Activated CD4-positive, alpha-beta T cell treated with anti-CD3 and anti-CD28 coated beads, Interleukin-2, amount 50 U/mL, for 16 hours (primary cell): ENCODE data around the gene GFOD1.
"Not testable (repeated sequence)": the region's sequence is repeated elsewhere in the genome, so short reads cannot be mapped to it uniquely, and the experiment has no call there.

Experiments used
- DNase-seq: peaks from one replicate; pipeline ENCODE4 v3.0.0-alpha.2; 2020

GFOD1 gene

DNA sequence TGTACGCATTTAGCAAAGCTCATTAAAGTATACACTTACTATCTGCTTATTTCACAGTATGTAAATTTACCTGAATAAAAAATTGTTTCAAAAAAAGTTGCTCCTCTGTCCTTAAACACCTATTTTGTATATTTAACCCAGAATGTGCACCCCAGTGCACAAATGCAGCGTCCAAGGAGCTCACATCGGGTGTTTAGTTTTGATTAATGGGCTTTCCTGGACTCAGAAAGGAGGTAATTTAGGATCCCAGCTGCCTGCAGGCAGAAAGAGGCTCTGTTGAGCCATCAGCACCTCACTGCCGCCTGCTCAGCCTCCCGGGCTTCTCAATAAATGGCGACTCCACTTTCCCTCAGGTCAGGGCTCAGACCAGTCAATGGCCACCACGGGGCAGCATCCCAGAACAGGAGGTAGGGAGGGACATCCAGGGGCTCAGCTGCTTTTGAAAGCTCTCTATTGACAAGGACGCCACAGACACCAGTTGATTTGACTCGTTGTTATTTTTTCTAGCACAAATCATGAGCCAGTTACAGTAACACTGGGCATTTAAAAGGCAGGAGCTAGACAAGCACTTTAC lies 88.9 kb downstream of the GFOD1 start:
- DNase-seq = no peak

DNA sequence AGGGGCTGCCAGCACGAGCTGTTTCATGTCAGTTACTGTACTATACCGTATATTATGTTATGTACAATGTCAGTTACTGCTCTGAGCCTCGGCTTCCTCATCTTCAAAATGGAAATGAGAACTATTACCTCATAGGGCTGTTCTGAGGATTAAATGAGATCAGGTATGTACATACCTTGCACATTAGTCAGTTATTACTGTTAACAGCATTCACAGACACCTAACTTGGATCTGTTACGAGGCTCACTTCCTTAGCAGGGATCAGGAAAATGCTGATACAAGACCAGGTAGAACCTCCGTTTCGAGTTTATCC lies 89.4 kb downstream of the GFOD1 start:
- DNase-seq = no peak

DNA sequence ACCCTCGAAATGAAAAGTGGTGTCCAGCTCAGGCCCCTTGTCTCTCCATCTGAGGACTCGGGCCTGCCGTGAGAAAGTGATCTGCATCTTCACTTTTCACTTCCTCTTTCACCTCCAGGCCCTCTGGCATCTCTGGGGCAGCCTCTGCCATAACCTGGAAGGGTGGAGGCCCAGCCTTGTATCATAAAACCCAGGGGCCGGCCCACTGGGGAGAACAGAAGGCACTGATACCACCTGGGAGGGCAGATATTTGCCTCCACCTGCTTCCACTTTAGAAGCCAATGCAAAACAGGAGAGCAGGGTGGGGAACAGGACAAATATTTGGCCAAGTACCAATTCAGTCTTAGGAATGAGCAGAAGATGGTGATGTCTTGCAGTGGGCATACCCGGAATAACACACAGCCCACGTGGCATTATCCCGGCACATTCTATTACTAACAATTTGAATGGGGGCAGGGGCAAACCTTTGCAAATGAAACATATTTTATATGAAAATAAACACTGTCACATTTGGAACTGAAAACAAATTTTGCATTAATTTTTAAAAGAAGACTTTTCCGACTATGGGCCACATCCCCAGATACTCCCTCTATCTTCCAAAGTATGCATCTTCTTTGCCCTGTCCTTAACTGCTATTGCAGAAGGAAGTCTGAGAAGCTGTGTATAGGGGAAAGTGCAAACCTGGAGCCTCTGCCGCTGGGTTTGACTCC lies 89.9 kb downstream of the GFOD1 start:
- DNase-seq = no peak

DNA sequence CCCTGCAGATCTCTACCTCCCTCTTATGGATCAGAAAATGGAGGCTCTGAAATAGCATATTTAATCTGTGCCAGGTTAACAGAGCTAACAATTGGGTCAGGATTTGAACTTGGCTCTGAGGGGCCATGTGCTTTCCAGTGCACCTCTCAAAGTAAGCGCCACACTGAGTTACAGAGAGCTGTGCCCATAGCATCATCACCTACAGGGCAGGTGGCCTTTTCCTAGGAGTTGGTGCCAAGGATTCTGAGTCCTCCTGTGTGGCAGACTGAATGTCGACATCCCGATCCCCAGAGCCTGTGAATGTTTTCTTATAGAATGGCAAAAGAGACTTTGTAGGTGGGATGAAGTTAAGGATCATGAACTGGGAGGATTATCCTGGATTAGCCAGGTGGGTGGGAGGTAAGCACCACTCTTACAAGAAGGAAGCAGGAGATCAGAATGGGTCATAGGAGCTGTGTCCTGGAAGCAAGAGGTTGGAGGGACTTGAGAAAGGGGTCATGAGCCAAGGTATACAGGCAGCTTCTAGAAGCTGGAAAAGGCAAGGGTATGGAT lies 91.1 kb downstream of the GFOD1 start:
- DNase-seq = no peak

DNA sequence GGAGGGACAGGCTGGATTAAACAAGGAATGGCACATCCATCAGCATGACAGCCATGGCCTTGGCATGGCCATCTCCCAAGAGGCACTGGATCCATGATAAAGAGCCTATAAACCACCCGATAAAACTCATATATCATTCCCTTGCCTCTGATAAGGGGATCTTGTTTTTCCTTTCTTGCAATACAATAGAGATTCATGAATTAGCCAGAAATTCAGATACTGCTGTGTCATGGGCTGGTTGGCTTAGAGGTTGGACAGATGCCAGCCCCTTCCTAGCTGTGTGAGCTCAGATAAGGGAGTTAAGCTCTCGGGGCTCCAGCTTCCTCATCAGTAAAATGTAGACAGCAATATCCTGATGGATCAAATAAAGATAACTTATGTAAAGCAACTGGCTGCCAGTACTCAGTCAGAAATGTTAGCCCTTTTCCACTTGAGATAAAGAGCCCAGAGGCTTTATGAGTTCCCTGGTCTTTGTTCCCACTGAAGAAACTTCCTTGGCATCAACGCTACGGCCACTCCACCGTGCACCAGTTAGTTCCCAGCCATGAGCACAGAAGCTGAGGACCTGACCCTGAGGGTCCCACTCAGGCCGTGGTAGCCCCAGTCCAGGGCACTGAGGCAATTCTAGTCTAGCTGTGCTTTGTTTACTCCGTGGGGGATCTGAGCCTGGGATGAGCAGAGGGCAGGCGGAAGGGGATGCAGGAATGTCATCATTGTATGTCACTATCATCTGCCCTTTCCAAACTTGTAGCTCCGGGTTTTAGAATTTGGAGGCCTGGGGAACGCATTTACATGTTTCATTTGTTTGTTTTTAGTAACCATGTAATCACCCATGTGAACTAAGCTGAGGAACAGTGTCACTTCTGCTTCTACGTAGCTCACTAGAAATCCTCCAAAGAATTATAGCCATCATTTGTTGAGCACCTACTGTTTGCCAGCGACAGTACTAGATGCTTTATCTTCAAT lies 91.8 kb downstream of the GFOD1 start:
- no peak for DNase-seq

DNA sequence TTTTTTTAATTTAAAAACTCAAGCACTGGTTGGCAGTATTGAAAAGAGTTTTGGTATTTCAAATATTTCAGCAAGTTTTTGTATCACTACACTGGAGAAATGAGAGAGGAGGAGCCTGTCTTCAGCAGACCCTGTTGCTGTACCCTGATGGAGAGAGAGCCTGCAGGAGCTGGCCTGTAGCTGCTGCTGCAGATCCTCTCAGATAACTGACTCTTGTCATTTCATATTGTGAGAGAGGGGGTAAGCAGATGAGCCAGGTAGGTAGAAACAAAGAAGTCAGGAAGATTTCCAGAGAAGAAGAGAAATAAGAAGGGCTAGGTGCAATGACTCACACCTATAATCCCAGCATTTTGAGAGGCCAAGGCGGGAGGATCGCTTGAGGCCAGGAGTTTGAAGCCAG lies 94.9 kb downstream of the GFOD1 start:
- no peak for DNase-seq

DNA sequence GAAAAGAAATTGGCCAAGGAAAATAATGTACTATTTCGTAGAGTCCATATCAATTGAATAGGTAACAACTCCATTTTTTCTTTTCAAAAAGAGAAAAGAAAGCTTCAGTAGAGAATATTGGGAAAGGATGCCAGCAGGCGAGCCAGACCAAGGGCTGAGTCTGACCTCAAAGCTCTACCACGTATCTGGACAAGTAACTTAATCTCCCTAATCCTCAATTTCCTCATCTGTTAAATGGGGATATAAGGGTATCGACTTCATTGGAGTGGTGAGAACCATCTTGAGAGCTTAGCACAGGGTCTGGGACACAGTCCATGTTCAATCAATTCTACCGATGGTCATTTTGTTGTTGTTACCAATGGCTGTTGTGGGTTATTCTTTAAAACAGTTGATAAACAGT lies 95.9 kb downstream of the GFOD1 start:
- no peak for DNase-seq

DNA sequence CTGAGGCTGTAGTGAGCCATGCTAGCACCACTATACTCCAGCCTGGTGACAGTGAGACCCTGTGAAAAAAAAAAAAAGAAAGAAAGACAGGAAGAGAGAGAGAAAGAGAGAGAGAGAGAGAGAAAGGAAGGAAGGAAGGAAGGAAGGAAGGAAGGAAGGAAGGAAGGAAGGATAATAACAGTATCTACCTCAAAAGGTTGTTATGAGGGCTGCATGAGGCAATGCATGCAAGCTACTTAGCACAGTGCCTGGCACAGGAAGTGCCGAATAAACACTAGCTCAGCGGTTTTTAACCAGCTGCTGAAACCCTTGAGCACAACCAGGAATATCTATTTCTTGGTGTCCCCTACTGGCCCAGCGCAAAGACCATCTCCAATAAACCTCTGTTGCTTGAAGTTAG lies 96.7 kb downstream of the GFOD1 start:
- no peak for DNase-seq

DNA sequence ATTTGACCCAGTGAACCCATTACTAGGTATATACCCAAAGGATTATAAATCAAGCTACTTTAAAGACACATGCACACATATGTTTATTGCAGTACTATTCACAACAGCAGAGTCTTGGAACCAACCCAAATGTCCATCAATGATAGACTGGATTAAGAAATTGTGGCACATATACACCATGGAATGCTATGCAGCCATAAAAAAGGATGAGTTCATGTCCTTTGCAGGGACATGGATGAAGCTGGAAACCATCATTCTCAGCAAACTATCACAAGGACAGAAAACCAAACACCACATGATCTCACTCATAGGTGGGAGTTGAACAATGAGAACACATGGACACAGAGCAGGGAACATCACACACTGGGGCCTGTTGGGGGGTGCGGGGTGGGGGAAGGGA lies 98.2 kb downstream of the GFOD1 start:
- DNase-seq = not testable (repeated sequence)

DNA sequence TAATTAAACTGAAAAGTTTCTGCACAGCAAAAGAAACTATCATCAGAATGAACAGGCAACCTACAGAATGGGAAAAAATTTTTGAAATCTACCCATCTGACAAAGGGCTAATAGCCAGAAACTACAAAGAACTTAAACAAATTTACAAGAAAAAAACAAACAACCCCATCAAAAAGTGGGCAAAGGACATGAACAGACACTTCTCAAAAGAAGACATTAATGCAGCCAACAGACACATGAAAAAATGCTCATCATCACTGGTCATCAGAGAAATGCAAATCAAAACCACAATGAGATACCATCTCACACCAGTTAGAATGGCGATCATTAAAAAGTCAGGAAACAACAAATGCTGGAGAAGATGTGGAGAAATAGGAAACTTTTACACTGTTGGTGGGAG lies 98.6 kb downstream of the GFOD1 start:
- DNase-seq = not testable (repeated sequence)

DNA sequence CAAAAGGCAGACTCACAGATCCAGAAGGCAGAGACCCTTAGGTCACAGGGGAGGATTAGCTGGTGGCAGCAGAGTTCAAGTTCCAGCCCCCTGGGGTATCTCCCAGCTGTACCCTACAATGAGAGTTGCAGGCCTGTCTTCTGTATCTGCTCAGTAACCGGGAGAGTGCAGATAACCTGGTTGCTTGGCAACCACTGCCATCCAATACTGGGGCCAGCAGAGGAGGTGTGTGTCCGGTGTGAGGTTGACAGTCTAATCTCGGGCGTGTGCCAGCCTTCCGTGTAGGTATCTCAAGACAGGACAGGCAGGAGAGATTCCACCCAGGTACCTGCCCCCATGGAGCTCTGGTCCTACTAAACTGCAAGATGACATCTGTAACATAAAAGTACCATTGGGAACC lies 102.4 kb downstream of the GFOD1 start:
- no peak for DNase-seq

DNA sequence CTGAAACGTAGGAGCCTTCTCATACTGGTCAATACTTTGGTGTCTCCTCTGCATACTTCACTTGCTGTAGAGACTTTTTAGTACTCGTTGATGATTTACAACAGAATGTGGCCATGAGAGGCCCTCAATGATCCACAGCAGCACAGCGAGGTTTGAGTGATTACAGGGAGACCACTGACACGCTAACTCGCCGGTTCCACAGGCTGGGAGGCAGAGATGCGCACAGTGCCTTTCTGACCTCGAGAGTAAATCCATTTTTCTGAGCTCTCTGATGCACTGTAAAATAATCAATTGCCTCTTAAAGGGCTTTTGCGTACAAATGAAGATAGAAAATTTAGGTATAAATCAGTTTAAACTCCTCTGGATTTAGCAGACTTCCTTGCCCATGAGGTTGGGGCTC lies 102.9 kb downstream of the GFOD1 start:
- no peak for DNase-seq

DNA sequence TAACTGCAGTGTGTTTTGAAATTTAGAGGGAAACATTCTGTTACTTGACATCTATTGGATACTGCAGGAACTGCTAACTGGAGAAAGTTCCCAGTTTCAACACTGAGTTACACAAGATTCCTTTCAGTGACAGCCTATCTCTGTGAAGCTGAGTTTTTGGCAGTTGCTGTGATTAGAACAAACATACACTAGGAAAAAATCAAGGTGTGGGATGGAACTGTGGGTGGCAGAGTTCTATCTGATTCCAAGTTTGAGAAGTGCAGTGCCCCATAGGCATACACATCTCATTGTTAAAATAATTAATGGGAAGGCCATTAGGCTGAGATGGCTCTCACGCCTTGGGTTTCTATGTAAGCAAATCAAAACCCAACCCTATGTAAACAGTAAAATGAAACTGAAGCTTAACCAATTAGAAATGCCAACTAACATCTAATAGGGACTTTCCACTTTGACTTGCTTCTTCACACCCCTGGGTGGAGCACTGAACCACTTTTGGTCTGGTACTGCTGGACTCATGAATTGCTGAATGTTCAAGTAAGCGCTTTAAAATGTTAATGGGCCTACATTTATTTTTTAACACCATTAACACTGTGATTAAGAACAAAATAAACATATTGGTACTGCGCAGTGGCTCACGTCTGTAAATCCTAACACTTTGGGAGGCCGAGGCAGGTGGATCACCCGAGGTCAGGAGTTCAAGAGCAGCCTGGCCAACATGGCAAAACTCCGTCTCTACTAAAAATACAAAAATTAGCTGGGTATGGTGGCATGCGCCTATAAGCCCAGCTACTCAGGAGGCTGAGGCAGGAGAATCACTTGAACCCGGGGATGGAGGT lies 103.9 kb downstream of the GFOD1 start:
- DNase-seq = peak; percentile 42

DNA sequence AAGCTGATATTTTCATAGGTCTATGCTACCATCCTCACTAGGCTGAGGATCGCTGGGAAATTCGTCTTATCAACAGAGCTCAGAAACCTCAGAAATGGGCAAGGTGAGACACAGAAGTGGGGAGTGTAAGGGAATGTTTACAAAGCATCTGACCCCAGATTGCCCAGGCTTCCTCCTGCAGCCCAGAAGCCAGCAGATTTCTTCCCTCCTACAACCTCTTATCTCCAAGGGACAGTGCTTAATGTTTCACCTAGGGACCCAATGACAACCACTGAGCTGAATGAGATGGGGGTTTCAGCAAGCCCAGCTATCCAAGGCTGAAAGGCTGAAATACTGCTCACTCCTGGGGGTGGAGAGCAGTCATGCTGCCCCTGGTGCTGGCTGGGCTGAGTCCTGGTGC lies 106.6 kb downstream of the GFOD1 start:
- DNase-seq = no peak

DNA sequence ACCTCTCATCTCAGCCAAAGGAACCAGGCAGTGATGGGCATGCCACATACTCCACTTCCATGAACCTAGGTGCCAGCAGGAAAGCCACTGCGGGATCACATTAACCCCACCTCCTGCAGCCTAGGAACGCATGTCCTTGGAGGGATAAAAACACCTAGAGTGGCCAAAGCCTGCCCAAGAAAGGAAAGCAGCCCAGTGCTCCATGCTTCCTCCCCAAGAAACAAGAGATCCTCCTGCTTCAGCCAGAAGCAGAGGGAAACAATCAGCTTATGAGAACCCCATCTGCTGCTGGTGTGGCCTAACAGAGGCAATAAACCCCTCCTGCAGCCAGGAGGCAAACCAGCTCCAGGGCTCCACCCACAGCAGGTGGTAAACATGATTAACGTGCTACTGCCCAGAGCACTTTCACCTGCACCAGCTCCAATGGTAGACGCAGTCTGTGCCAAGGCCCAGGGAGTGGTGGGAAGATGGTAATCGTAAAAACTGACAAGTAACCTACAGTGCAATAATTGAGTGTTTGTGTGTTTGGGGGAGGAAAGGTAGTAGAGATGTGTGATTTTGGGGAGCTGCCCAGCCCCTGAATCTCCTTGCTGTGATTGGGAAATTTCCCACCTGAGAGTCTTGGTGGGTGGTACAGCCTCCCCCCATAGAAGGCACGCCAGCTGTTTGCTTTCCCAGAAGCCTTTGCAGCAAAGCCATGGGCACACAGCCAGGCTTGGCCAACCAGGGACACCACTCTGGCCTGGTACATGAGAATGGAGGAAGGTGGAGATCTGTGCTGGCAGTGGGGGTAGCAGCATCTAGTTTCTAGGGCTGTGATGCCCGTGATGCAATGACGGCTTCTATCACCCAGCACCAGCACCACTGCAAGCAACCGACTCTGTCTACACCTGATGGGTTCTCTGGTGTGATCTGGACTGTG lies 108.5 kb downstream of the GFOD1 start:
- DNase-seq = no peak

DNA sequence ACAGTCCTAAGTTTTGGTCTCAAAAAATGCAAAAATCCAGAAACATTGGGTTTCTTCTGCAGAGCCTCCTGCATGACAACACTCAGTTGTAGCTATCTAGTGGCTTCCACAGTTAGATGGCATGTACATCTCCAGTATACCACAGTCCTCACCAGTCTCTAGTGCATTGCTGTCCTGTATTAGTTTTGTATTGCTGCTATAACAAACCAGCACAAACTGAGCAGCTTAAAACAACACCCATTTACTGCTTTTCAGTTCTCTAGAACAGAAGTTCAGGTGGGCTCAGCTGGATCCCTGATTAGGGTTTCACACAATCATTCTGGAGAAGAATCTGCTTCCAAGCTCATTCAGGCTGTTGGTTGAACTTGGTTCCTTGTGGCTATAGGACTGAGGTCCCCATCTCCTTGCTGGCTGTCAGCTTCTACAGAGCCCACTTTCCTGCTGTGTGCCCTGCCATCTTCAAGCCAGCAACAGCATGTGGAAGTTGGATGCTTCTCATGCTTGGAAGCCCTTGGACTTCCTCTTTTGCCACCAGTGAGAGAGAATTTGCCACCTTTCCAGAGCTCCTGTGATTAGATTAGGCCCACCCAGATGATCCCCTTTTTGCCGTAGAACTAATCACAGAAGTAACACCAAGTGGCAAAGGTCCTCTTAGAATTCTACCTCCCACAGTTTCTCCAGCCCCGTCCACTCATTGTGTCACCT lies 110.2 kb downstream of the GFOD1 start:
- no peak for DNase-seq

DNA sequence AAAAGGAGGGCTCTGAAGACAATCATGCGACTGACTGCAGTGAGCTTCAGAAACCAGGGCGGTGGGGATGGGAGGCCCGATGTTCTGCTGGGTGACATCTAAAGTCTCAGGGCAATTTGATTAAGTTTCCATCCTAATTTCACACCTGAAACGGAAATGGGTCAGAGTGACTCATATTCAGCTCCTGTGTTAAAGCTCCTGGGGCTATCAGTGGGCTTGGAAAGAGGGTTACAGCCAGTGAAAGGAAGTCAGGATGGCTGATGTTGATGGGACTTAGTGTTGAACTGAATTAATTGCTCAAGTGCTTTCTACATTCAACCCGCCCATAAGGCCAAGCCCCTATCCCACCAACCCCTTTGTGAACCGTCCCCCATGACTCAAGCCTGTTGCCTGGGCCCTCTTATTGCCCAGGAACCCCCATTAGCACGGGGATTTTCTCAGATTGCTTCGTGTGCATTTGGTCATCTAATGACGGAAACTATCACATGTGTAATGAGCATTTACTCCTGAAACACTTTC lies 112.0 kb downstream of the GFOD1 start:
- DNase-seq = peak; percentile 76

DNA sequence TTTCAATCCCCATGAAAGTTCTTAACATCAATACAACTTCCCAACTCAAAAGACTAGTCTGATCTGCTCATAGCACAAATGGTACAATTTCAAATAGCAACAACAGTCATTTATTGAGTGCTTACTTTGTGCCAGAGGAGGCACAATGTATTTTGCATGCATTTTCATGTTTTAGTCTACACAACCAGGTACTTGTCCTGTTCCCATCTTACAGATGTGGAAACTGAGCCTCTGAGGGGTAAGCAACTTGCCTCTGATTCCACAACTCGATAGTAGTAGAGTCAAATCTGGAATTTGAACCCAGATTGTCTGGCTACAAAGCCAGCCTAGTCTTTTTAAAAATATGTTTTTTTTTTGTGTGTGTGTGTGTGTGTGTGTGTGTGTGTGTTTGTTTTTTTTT lies 113.5 kb downstream of the GFOD1 start:
- no peak for DNase-seq

DNA sequence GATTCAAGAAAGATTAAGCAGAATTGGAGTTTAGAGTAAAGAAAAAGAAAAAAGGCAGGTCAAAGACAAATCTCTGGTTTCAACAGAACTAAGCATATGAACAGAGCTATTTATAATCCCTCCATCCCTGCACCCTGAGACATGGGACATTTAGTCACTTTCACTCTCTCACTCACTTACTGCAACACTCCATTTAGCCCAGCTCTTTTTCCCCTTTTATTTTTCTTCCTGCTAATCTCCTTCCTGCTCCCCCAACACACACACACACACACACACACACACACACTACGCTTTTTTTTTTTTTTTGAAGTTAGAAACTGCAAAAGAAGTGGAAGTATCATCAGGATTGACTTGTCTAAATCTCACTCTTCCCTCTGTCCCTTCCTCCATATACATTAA lies 113.9 kb downstream of the GFOD1 start:
- DNase-seq = no peak

DNA sequence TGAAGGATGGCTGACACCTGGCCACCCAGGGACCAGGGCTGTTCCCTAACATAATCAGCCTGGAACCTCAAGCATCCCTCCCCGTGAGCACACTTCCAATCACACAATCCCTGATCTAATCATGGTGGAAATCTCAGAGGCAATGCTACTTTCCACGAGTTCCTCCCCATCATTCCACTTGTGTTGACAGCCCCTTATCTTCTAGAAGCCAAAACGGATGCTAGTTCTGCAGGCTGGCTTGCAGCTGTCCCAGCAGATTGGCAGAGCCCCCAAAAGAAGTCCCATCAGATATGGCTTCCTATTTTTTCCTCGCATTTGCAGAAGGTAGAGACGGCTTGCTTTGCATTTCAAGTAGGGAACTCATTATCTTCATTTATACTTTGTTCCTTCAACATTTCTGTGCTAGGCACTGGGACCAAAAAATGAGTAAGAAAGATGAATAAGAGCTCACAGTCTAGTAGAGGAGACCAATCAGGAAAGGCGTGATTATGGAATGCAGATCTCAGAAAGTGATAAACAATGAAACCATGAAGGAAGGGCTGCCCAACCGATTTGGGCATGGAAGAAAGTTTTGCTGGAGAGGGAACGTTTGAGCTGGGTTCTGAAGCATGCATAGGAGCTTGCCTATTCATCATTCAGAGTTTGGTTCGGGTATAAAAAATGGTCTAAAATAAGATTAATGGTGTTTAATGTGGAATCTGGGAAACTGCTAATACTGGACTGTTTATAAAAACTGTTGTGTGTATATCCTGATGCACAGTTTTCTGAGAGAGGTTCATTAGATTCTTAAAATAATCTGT lies 114.5 kb downstream of the GFOD1 start:
- DNase-seq = no peak
